ENCODE measurements around the gene KRTAP19-1. TPM values are rescaled to one million over a fixed set of nuclear protein-coding genes. Genes with fewer than 3 reads are reported as not detected.
"Not testable (repeated sequence)": the region's sequence is repeated elsewhere in the genome, so short reads cannot be mapped to it uniquely, and the experiment has no call there.

Gene KRTAP19-1
- not detected for total RNA-seq

GRCh38 chr21:30480145-30480544 is at the start of gene KRTAP19-1:
TSS of gene KRTAP19-1 (minus strand) at chr21:30480367. CDS start at chr21:30480317, 50 bp downstream.
- ChIA-PET POLR2A (no interaction called here), CTCF (no interaction called here)

DNA sequence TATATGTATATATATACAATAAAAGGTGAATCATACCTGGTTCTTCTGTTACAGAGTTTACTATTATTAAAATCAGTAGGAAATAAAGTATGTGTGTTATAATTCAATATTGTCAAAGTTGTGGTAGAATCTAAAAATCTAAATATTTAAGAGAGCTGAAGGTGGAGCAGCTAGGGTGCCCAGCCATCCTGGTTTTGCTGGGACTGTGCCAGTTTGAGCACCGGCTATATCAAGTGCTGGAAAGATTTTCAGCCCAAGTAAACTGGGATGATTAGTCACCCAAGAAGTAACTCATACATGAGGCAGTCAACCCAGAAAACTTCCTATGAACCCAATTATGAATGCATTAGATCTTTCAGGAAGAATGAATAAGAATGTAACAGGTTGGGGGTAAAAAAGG is 38.7 kb upstream of the KRTAP19-1 start:
- CTCF ChIA-PET, result no interaction called here
- POLR2A ChIA-PET, result no interaction called here

DNA sequence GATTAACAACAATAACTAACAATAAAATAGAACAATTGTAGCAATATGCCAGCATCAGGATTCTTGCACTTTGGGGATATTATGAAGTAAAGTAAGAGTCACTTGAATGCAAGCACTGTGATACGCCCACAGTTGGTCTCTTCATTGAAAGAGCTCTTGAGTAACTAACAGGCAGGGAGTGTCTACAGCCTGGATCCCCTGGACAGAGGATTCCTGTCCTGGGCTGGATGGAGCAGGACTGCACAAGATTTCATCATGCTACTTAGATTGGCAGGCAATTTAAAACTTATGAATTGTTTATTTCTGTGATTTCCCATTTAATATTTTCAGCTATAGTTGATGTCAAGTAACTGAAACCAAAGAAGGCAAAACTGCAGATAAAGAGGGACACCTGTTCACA is 35.5 kb upstream of the KRTAP19-1 start:
- CTCF ChIA-PET, result no interaction called here
- POLR2A ChIA-PET, result no interaction called here

GRCh38 chr21:30505621-30506205 is 25.5 kb upstream of the KRTAP19-1 start:
- CTCF ChIA-PET, POLR2A ChIA-PET: not testable (repeated sequence)

- CTCF ChIA-PET, result no interaction called here
- POLR2A ChIA-PET, result no interaction called here
These were observed 21.9 kb upstream of the KRTAP19-1 start, which contains the start of gene KRTAP19-5 for GRCh38 chr21:30502041-30502440. TSS of gene KRTAP19-5 (minus strand) at chr21:30502141. CDS start at chr21:30502090, 51 bp downstream.

DNA sequence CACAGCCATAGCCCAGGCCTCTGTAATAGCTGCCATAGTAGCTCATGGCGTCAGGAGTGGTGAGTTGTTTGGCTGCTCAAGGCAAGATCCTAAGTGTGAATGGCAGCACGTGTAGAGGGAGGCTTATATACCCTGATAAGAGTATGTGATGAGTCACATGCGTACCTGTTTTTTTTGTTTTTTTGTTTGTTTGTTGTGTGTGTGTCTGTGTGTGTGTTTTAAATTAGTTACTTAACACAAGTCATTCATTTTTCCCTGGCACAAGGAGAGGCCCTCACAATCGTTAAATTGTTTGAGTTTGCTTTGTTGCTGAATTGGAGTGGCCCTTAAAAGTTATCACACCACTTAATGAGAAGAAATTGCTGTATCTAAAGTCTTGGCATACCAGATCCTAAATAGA is 16.9 kb upstream of the KRTAP19-1 start, which contains the start of gene KRTAP19-4:
TSS of gene KRTAP19-4 (minus strand) at position 101 of the 400 bp plus-strand sequence. CDS start at position 46, 55 bp downstream.
- ChIA-PET CTCF (no interaction called here), POLR2A (no interaction called here)

DNA sequence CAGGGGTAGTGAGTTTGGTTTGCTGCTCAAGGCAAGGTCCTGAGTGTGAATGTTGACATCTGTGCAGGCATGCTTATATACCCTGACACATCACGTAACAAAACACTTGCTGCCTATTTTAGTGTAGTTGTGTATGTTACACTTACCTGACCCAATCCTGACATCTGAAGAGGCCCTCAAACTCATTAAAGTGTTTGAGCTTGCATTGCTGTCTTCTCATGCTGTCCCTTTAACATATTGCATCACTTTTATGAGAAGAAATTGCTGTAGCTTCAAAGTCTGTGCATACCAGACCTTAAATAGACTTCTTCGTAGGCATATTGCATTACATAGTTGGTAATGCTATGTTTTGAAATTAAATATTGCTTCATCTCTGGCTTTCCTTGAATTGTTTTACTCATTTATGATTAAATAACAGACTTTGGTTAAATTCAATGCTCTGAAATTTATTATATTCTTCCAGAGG is 11.8 kb upstream of the KRTAP19-1 start, which contains the start of gene KRTAP19-3:
TSS of gene KRTAP19-3 (minus strand) at position 51 of the 466 bp plus-strand sequence. CDS start 56 bp downstream, outside the sequence.
- ChIA-PET POLR2A (no interaction called here), CTCF (no interaction called here)

GRCh38 chr21:30487336-30487735 is 7.2 kb upstream of the KRTAP19-1 start, which contains the start of gene KRTAP19-2:
TSS of gene KRTAP19-2 (minus strand) at chr21:30487436. CDS start at chr21:30487348, 88 bp downstream.
- CTCF ChIA-PET, result no interaction called here
- POLR2A ChIA-PET, result no interaction called here

- CTCF ChIA-PET, result no interaction called here
These were observed 6.0 kb upstream of the KRTAP19-1 start for GRCh38 chr21:30486180-30486579.

DNA sequence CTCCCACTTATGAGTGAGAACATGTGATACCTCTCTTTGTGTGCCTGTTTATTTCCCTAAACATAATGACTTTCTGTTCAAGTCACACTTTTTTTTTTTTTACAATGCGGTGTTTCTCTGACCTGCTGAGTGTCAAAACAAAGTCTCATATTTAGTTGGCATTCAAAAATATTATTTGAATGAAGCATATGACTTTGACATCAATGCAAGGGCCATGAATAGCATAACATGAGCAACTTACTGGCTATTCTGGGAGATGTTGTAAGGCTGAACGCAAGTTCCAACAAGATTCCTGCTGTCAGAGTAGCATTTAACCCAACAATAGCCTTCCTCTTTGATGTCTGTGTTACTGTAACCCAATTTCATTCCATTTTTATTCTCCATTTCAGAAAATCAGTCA is 2.0 kb upstream of the KRTAP19-1 start:
- CTCF ChIA-PET, result no interaction called here
- POLR2A ChIA-PET, result no interaction called here

More at GRCh38 chr21:30486180-30486579, 6.0 kb upstream of the KRTAP19-1 start:
- POLR2A ChIA-PET, result no interaction called here

GRCh38 chr21:30479259-30479658 is 908 bp downstream of the KRTAP19-1 start:
- POLR2A ChIA-PET, result no interaction called here
- CTCF ChIA-PET, result no interaction called here

GRCh38 chr21:30478004-30478403 is 2.2 kb downstream of the KRTAP19-1 start:
- ChIA-PET POLR2A (no interaction called here), CTCF (no interaction called here)

DNA sequence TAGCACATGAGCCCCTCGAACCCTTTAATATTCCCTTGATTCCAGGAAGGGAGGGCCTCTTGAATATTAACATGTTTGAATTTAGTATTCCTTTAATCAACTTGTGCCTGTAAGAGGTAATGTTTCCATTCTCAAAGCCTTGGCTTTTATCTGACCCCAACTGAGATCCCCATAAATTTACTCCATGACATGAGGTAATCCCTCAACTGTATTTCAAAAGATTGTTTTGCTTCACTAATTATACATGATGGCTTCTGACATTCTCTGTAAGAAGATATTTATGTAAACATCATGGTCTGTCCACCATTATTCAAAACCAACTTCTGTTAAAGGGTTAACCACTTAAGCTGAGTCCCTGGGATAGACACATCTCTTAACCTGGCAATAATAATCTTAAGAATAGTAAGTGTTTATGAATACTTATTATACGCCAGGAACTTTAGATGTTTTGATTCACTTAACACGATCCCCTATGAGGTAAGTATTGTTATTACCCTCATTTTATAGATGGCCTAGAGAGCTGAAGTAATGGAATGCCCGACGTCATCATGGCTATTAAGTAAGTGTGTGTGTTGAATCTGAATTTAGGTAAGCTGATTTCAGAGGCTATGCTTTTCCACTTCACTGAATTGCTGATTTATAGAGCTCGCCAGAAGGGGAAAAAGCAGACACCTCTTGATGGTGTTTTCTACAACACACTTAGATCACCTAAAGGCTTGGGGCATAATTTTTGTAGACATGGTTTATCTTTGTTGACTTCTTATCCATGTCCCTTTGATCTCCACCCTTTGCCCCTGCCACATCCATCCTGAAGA is 11.1 kb downstream of the KRTAP19-1 start:
- ChIA-PET POLR2A (no interaction called here), CTCF (interaction anchor here (0.6 kb wide), 1 partner anchor 480 kb away, joined by 3 read pairs; no protein-coding TSS in a partner anchor)

DNA sequence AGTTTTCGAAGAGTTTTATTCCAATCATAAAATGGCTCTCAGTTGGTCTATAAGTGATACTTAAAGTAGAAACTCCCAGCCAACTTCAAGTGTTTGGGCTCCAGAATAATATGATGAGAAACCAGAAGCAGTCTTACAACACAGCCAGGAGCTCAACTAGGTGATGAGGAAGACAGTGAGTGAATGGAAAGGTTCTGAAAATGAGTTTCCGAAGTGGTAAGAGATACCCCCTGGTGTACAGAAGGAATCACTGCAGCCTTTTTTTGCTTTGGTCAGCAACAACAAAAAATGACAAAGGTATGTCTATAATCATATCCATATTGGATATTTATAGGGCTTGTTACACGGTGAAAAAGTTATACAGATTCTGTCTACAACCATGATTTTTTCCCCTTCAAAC is 16.5 kb downstream of the KRTAP19-1 start:
- ChIA-PET CTCF (no interaction called here), POLR2A (no interaction called here)

GRCh38 chr21:30448514-30448913 is 31.7 kb downstream of the KRTAP19-1 start:
- ChIA-PET CTCF (no interaction called here), POLR2A (no interaction called here)

DNA sequence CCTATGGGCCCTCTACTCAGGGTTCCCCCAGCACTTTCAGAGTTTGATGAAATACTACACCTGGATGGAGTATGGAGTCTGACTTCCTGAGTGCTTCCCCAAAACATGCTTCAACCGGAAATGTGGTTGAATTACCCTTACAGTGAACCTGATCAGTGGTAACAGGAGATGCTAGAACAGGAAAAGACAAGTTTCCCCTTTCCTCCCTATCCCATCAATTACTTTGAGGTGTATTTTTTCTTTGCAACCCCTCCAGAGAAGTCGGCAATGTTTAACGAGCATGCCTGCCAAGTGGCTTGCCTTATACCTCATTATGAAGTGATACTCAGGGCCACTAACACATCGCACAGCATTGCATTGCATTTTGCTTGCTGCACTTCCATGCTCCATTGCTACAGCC is 33.1 kb downstream of the KRTAP19-1 start:
- POLR2A ChIA-PET, result no interaction called here
- CTCF ChIA-PET, result no interaction called here

DNA sequence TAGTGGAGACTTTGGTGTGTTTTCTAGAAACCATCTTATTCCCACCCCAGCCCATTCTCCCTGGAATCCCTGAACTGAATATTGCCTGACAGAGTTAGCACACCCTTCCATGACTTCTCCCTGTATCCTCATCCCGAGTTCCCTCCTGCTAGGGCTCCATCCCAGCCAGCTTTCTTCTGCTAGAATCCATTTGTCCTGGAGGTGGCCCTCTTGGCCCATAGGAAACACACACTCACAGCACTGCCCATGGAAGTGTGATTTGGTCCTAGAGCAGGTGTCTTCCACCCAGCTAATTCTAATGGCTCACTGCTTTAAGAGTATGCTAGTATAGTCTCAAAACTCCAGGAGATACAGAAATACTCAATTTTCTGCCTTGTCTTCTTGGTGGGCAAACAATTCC is 36.0 kb downstream of the KRTAP19-1 start:
- ChIA-PET POLR2A (no interaction called here), CTCF (no interaction called here)

- CTCF ChIA-PET, result no interaction called here
- POLR2A ChIA-PET, result interaction anchor here (0.6 kb wide), 1 partner anchor 106 kb away, joined by 3 read pairs; the partner anchor contains the start of gene KRTAP27-1
These were observed 36.9 kb downstream of the KRTAP19-1 start for GRCh38 chr21:30443226-30443625.

- CTCF ChIA-PET, result no interaction called here
- POLR2A ChIA-PET, result no interaction called here
These were observed 40.2 kb downstream of the KRTAP19-1 start, which contains the start of gene KRTAP15-1 for GRCh38 chr21:30439975-30440374. TSS of gene KRTAP15-1 (plus strand) at chr21:30440275. CDS start at chr21:30440328, 53 bp downstream.

GRCh38 chr21:30437010-30437565 is 43.1 kb downstream of the KRTAP19-1 start:
- CTCF ChIA-PET, result no interaction called here

More at GRCh38 chr21:30437010-30437565, 43.1 kb downstream of the KRTAP19-1 start:
- POLR2A ChIA-PET, result no interaction called here
